IMR-90 (cell line): ENCODE results near the gene RNF212. TPM values are rescaled to one million over a fixed set of nuclear protein-coding genes. Genes with fewer than 3 reads are reported as not detected.

ENCODE experiments used
- ATAC-seq: fragments of 200-7000 bp; cut with Tn5 transposase; 2 replicates; pipeline ENCODE4 v1.9.1; 2020; ENCODE audit warnings: low read depth, mild to moderate bottlenecking, moderate library complexity
- BruUV-seq: library from RNA; stranded (reverse); fragments of 400-500 nt; replicated peaks from 2 replicates; lab custom pipeline; 2021; lab: Mats Ljungman, UMichigan
- CTCF ChIA-PET: fragments of 300-600 bp; formaldehyde crosslinking; extraction: SDS; loops from one replicate; lab custom pipeline; 2021; ENCODE audit warnings: antibody characterized with exemption; lab: Yijun Ruan, JAX
- POLR2A ChIA-PET: fragments of 300-600 bp; sonication (Branson Sonifier 250); formaldehyde crosslinking; loops from one replicate; lab custom pipeline; 2022; ENCODE audit warnings: antibody characterized with exemption; ENCODE audit not compliant: unreplicated experiment; lab: Charles Lee
- DNase-seq: peaks from one replicate; pipeline ENCODE4 v3.0.0; 2013
- H2AFZ ChIP-seq: replicated peaks from 2 replicates; pipeline ENCODE3; 2013; ENCODE audit warnings: low read length, mild to moderate bottlenecking; ENCODE audit not compliant: poor library complexity
- H2AK5ac ChIP-seq: 2 replicates; pipeline ENCODE4 v1.6.1; 2013; ENCODE audit warnings: low read depth, low read length, inconsistent platforms
- H2AK9ac ChIP-seq: replicated peaks from 2 replicates; pipeline ENCODE3; 2013; ENCODE audit warnings: mild to moderate bottlenecking, low read depth, low read length, moderate library complexity; ENCODE audit not compliant: poor library complexity
- H2BK120ac ChIP-seq: 2 replicates; pipeline ENCODE4 v1.6.1; 2013; ENCODE audit warnings: low read depth, low read length, inconsistent platforms
- H2BK15ac ChIP-seq: 3 replicates; pipeline ENCODE4 v1.6.1; 2013; ENCODE audit warnings: low read depth, low read length, inconsistent platforms
- H2BK20ac ChIP-seq: 2 replicates; pipeline ENCODE4 v1.6.1; 2013; ENCODE audit warnings: low read depth, mild to moderate bottlenecking, inconsistent platforms, low read length, moderate library complexity
- H2BK5ac ChIP-seq: 2 replicates; pipeline ENCODE4 v1.6.1; 2013; ENCODE audit warnings: mild to moderate bottlenecking, low read depth, low read length, inconsistent platforms; ENCODE audit not compliant: poor library complexity, severe bottlenecking
- H3K14ac ChIP-seq: replicated peaks from 2 replicates; pipeline ENCODE4 v1.6.1; 2013; ENCODE audit warnings: low read depth, low read length, inconsistent platforms
- H3K18ac ChIP-seq: 2 replicates; pipeline ENCODE4 v1.6.1; 2013; ENCODE audit warnings: low read depth, low read length, control low read depth
- H3K23ac ChIP-seq: 2 replicates; pipeline ENCODE4 v1.6.1; 2013; ENCODE audit warnings: low read depth, low read length, inconsistent platforms
- H3K27ac ChIP-seq: 2 replicates; pipeline ENCODE4 v1.5.1; 2013; ENCODE audit warnings: mild to moderate bottlenecking, control low read depth, low read length; ENCODE audit not compliant: insufficient read depth
- H3K27me3 ChIP-seq: 2 replicates; pipeline ENCODE4 v1.6.1; 2013; ENCODE audit warnings: low read length; ENCODE audit not compliant: control insufficient read depth, insufficient read depth
- H3K36me3 ChIP-seq: 2 replicates; pipeline ENCODE4 v1.6.1; 2013; ENCODE audit warnings: low read length, mixed read lengths; ENCODE audit not compliant: control insufficient read depth, insufficient read depth
- H3K4ac ChIP-seq: 2 replicates; pipeline ENCODE4 v1.6.1; 2013; ENCODE audit warnings: low read depth, low read length, inconsistent platforms
- H3K4me1 ChIP-seq: 2 replicates; pipeline ENCODE4 v1.6.1; 2013; ENCODE audit warnings: low read length, mixed read lengths; ENCODE audit not compliant: control insufficient read depth, insufficient read depth
- H3K4me2 ChIP-seq: 2 replicates; pipeline ENCODE4 v1.6.1; 2013; ENCODE audit warnings: low read depth, mild to moderate bottlenecking, control low read depth, low read length, moderate library complexity
- H3K4me3 ChIP-seq: 2 replicates; pipeline ENCODE4 v1.5.1; 2013; ENCODE audit warnings: low read depth, mild to moderate bottlenecking, control low read depth, low read length, moderate library complexity; ENCODE audit not compliant: insufficient read depth
- H3K56ac ChIP-seq: 2 replicates; pipeline ENCODE4 v1.6.1; 2013; ENCODE audit warnings: low read length, inconsistent platforms; ENCODE audit not compliant: insufficient read depth; ENCODE audit errors: extremely low read depth
- H3K79me1 ChIP-seq, 2 experiments: 2 replicates each; pipeline ENCODE4 v1.6.1; 2013; ENCODE audit warnings: low read length in 2 of 2, inconsistent platforms in 1 of 2, low read depth in 1 of 2
- H3K9ac ChIP-seq: 2 replicates; pipeline ENCODE4 v1.6.1; 2013; ENCODE audit warnings: low read depth, low read length, control low read depth
- H3K9me1 ChIP-seq: 2 replicates; pipeline ENCODE4 v1.6.1; 2013; ENCODE audit warnings: low read length, inconsistent platforms; ENCODE audit not compliant: insufficient read depth
- H3K9me3 ChIP-seq: 2 replicates; pipeline ENCODE4 v1.6.1; 2013; ENCODE audit warnings: low read length; ENCODE audit not compliant: control insufficient read depth, insufficient read depth
- H4K20me1 ChIP-seq: 2 replicates; pipeline ENCODE4 v1.6.1; 2013; ENCODE audit warnings: low read length, inconsistent platforms; ENCODE audit not compliant: insufficient read depth
- H4K5ac ChIP-seq: 2 replicates; pipeline ENCODE4 v1.6.1; 2013; ENCODE audit warnings: mild to moderate bottlenecking, low read depth, low read length, control low read depth
- H4K8ac ChIP-seq, 2 experiments: 2 replicates each; pipeline ENCODE4 v1.6.1; 2013; ENCODE audit warnings: low read depth in 2 of 2, low read length in 2 of 2, control low read depth in 1 of 2, inconsistent platforms in 1 of 2
- H4K91ac ChIP-seq: 2 replicates; pipeline ENCODE4 v1.6.1; 2013; ENCODE audit warnings: low read depth, low read length, inconsistent platforms; ENCODE audit not compliant: insufficient read depth
- BHLHE40 ChIP-seq: fragments of 150-350 bp; IDR thresholded peaks from 2 replicates; pipeline ENCODE4 v1.6.1; 2016; ENCODE audit warnings: mild to moderate bottlenecking, low read depth, low read length
- CHD1 ChIP-seq: IDR thresholded peaks from 2 replicates; pipeline ENCODE4 v1.6.1; 2012; ENCODE audit warnings: low read depth, low read length, improper control_type of control experiment
- RAD21 ChIP-seq: IDR thresholded peaks from 2 replicates; pipeline ENCODE4 v1.6.1; 2012; ENCODE audit warnings: low read length, improper control_type of control experiment
- SMC3 ChIP-seq: fragments of 150-350 bp; IDR thresholded peaks from 2 replicates; pipeline ENCODE4 v1.6.1; 2016; ENCODE audit warnings: low read depth, mild to moderate bottlenecking, antibody characterized with exemption, low read length, moderate library complexity
- WGBS, 2 experiments: methylation state at CpG; one replicate each; pipeline versions ENCODE4 v1.1.5 to v1.1.7; 2013; ENCODE audit warnings: missing lambda C conversion rate in 2 of 2; ENCODE audit not compliant: insufficient read length in 1 of 2; ENCODE audit errors: extremely low coverage in 2 of 2; 5-methylcytosine and 5-hydroxymethylcytosine counted together
- dilution Hi-C: fragments of 300-500 bp; cut with HindIII; formaldehyde crosslinking; loops from one replicate; pipeline ENCODE4 v1.14.3; 2018; ENCODE audit warnings: low sequenced_read_pairs; ENCODE audit not compliant: unreplicated experiment
- in situ Hi-C: fragments of 300-500 bp; cut with MboI; formaldehyde crosslinking; loops from 3 replicates; pipeline ENCODE4 v1.14.3; 2019; ENCODE audit warnings: low sequenced_read_pairs, inconsistent platforms, mixed read lengths
- intact Hi-C: fragments of 100-400 bp; cut with micrococcal nuclease; formaldehyde crosslinking; loops from 2 replicates; pipeline ENCODE4 v1.10.0; 2022
- polyA plus RNA-seq, 3 experiments: library from polyadenylated mRNA; depleted of rRNA; stranded (reverse); fragments of >200 nt; gene quantifications; 2 replicates each; pipeline ENCODE4 v1.2.3, GENCODE V29; 2012; ENCODE audit warnings: low replicate concordance in 1 of 3
- total RNA-seq: library from RNA; depleted of rRNA; stranded (reverse); fragments of >200 nt; gene quantifications from 2 replicates; pipeline ENCODE4 v1.2.3, GENCODE V29; 2012

RNF212 gene
- total and polyA plus RNA-seq, 2 of the 4 experiments (the other 2 are of a cell fraction) = under 0.01 to 0.51 TPM

- H3K9me1 ChIP-seq = no peaks in the 10 kb centered on the region
- H4K91ac ChIP-seq = no peak overlapping the region
- no peak overlapping the region for H3K4me3 ChIP-seq
- no peak overlapping the region for H2AFZ ChIP-seq
- no peak overlapping the region for H2BK15ac ChIP-seq
- DNase-seq (no peak), ATAC-seq (no peak)
- BruUV-seq = no TSS peak
- no peak overlapping the region for H3K56ac ChIP-seq
- H3K4ac ChIP-seq = no peak overlapping the region
- intact Hi-C loops (no loop called here), in situ Hi-C loops (no loop called here), dilution Hi-C loops (no loop called here)
- no peak overlapping the region for H2AK5ac ChIP-seq
- H4K5ac ChIP-seq = no peak overlapping the region
- no peaks in the 10 kb centered on the region for H3K36me3 ChIP-seq
- CTCF ChIA-PET = no interaction called here
- no peak overlapping the region for H2BK20ac ChIP-seq
- H3K79me1 ChIP-seq = no peaks in the 10 kb centered on the region
- peaks cover 3% of the 10 kb centered on the region for H3K9me3 ChIP-seq
- WGBS, 2 experiments = 60% methylated on average over 1 of the region's 11 CpGs; no CpG with 5 or more reads in 1 of the 2 experiments
- no peak overlapping the region for H2BK5ac ChIP-seq
- no peak overlapping the region for H3K4me2 ChIP-seq
- no peak overlapping the region for H3K27ac ChIP-seq
- no peak overlapping the region for H4K8ac ChIP-seq
- no peak overlapping the region for H3K23ac ChIP-seq
- POLR2A ChIA-PET = no interaction called here
- H3K27me3 ChIP-seq = peaks cover 25% of the 10 kb centered on the region
- TF ChIP-seq BHLHE40 (no peak), RAD21 (no peak), CHD1 (no peak), SMC3 (no peak)
- no peak overlapping the region for H2BK120ac ChIP-seq
- no peaks in the 10 kb centered on the region for H3K4me1 ChIP-seq
- no peak overlapping the region for H2AK9ac ChIP-seq
- H4K20me1 ChIP-seq = no peaks in the 10 kb centered on the region
- H3K14ac ChIP-seq = no peak overlapping the region
- no peak overlapping the region for H3K9ac ChIP-seq
- no peak overlapping the region for H3K18ac ChIP-seq
Measured at GRCh38 chr4:1075809-1076699, 37.3 kb downstream of the RNF212 start.
